Activated CD8-positive, alpha-beta memory T cell treated with anti-CD3 and anti-CD28 coated beads, Interleukin-2, amount 50 U/mL, for 24 hours (primary cell): ENCODE measurements around the gene PNMA1.
"Not testable (repeated sequence)": the region's sequence is repeated elsewhere in the genome, so short reads cannot be mapped to it uniquely, and the experiment has no call there.

Source experiments
- DNase-seq: peaks from one replicate; pipeline ENCODE4 v3.0.0-alpha.2; 2020; ENCODE audit errors: extremely low read depth

The PNMA1 gene

DNA sequence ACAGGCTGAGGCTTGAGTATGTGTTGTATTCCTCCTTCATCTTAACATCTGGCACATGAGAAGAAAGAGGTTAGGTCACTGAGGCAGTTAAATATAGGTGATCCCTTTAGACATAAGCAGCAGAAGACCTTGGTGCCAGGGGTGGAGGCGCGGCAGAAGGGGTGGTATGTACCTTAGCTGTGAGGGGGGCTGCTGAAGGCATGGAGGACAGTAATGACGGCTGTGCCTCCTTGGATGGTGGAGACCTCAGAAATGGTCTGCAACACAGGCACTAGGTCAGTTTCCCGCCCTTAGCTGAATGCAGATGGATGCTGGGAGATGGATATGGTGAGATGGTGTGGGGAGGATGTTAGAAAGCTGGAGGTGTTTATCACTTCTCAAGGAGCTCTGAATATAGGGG, 1.5 kb upstream of the PNMA1 start:
- DNase-seq: no peak

DNA sequence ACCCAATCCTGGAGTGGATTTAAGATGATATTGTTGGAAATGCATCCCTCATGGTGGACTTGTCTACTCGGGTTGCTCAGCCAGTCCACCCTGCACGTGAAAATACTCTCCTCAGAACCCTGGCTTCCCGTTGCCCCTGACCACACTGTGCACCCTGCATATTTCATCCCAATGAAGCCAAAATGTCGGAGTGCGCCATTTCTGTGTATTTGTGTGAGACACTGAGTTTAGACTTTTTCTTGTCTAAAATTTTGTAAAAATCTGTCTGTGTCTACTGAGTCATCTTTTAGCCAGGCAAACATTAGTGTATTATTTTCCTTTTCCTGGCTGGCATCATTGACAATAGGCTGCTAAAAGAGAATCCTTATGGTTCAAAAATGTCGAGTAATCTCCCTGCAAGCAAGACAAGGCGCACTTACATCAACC, 485 bp upstream of the PNMA1 start:
- DNase-seq: no peak

DNA sequence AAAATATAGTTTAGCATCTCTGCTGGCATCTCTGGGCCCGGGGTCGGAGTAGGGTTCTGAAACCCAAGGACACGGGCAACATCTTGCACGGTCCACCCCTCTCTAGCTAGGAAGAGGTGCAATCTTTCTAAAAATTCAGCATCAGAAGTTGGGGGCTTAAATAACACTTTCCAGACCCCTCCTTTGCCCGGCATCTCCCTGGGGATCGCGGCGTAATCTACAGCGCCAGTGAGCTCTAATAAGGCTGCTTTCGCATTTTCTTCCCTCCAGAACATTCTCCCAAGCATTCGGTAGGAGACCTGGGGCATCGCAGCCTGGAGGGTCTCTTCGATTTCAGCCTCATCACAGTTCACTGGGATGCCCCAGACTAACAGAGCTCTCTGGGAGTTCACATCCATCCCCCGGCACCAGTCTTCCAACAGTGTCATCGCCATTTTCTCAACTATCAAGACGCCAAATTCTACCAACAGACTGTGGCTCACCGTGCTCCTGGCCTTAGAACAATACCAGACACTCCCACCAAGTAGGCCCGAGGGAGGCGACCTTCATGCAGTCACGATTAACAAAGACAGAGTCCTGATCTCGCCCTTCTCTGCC, 880 bp downstream of the PNMA1 start:
- DNase-seq: no peak

DNA sequence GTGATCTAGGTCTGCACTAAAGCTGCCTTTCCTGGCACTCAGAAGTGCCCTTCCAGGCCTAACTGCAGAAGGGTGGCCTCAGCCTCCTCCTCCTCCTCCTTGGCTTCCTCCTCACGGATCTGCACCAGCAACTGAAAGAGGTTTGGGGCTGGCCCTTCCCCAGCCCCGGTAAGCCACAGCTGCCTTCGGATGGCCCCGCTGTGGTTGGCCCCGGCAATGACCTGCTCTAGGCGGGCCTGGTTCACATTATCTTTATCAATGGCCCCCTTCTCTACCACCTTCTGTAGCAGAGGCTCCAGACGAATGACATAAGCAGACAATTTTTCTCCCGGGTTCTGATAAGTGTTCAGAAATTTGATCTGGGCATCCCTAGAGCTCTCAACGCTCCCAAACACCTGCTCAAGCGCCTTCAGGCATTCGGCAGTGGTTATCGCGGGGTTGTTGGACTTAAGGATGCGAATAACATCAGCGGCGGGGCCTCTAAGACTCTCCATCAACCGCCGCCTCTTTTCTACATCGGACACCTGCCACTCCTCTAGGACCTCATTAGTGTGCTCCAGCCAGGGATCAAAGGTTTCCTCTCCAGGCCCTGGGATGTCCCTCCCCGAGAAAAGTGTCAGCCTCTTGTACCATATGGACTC, 1.5 kb downstream of the PNMA1 start:
- DNase-seq: no peak

DNA sequence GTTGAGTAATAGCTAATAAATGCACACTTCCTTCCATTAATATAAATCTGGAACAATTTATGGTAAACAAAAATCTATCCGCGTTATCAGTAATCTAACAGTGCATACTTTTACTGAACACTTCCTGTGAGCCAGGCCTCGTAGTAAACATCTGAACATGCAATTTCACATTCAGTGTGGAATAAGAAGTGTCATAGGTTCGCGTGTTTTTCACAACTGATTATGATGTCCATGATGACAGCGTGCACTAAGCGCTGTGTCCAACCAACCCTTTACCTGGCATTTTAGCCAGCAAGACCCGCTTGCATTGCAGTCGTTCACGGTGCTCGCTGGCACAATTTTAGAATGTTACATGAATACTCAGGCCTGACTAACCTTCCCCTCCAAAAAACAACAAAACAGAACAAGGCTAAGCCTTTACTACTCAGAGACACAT, 2.1 kb downstream of the PNMA1 start:
- DNase-seq: no peak

DNA sequence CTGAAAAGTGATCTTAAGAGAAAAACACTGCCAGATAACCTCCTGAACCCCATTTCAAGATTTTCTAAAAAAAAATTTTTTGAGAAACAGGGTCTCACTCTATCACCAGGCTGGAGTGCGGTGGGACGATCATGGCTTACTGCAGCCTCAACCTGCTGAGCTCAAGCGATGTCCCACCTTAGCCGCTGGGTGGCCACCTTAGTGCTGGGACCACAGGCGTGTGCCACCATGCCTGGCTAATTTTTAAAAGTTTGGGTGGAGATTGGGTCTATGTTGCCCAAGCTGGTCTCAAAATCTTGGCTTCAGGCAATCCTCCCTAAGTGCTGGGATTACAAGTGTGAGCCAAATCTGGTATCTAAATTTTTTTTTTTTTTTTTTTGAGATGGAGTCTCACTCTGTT, 3.4 kb downstream of the PNMA1 start:
- no peak for DNase-seq

DNA sequence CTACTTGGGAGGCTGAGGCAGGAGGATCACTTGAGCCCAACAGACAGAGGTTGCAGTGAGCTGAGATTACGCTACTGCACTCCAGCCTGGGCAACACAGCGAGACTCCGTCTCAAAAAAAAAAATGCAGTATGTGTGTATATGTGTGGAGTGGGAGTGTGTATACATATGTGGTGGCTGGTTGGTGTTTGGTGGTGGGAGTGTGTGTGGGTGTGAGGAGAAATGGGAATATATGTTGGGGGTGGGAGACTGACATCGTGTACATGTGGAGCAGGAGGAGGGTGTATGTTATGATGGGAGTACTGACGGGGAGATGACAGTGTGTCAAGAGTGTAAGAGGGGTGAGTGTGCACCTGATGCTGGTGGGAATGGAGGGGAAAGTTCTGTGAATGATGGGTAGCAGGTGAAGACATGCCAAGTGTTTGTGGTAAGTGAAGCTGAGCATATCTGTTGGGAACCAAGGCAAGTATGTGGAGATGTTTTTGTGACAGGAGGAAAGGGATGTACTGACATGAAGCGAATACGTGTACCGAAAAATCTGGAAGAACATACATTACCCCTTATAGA, 4.2 kb downstream of the PNMA1 start:
- DNase-seq: no peak

DNA sequence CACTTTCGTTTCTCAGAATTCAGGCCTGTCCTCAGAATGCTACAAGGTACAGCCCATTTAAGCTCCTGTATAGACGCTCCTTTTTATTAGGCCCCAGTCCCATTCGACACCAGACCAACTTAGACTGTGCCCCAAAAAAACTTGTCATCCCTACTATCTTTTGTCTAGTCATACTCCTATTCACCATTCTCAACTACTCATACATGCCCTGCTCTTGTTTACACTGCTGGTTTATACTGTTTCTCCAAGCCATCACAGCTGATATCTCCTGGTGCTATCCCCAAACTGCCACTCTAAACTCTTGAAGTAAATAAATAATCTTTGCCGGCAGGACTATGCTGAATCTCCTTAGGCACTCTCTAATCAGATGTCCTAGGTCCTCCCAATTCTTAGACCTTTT, 6.1 kb downstream of the PNMA1 start:
- DNase-seq: not testable (repeated sequence)

DNA sequence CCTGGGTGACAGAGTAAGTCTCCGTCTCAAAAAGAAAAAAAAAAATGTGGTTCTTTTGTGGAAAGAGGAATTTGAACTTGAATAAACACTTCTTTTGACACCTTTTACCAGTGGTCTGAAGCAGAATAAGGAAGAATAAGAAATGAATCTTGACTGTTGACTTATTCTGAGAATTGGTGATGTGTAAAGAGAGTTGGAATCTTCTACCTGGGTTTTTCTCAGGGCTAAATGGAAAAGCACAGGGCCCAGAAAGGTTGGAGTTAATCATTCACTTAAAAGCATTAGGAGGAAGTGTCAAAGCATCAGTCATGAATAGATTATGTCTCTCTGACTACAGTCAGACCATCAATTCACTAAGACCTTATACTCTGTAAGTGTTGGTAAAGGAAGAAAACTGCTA, 13.9 kb downstream of the PNMA1 start:
- no peak for DNase-seq

DNA sequence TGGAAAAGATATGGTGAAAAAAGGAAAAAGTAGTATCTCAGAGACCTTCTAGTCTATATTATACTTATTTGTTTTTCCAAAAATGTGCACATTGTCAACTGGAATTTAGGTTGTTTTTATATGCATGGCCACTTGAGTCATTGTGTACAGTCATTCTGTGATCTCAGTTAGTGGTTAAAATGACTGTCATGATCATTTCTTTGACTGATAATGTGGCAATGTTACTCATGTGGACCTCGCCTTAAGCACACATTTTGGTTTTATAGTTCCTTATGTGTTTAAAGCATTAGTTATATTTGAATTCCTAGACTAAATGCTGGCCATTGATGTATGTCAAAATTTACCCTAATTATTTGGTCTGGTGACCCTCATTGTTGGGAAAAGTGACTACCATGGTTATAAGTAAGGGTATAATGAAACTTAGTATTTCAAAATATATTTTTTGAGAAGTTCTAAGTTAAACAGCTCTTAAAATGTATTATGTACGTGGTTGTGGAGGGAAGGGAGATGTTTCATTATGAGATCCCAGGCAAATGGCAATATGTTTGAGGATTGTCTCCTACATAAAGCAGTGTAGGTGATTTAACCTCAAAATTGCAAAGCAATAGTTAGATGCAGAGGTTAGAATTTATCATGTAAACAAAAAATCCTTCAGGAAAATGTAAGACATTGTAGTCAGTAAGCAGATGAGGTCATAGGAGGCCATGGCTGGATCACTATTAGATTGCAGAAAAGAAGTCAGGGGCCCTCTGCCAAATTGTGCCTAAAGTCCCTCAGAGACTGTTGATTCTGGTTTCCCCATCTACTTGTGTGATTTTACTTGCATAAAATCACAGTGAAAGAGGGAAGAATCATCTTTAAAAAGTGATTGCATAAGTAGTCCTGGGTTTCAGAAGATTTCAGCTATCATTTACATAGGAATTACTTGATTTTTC, 17.5 kb downstream of the PNMA1 start:
- DNase-seq: no peak

DNA sequence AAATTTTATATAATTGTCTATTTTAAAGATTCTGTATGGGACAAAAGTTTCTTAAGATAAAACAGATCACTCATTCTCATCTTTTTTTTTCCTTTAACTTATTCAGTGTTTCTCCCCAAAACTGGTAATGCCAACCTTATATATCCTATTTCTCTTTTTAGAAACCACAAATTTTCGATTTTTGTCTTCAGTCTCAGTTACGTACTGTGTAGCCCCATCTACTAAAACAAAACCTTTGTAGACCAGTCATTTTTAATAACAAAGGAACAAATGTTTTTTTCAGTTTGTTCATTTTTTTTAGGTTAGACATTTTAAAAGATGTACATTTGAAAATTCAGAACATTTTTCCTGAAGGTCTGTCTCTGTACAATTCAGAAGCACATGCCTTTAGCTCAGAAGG, 18.2 kb downstream of the PNMA1 start:
- no peak for DNase-seq

DNA sequence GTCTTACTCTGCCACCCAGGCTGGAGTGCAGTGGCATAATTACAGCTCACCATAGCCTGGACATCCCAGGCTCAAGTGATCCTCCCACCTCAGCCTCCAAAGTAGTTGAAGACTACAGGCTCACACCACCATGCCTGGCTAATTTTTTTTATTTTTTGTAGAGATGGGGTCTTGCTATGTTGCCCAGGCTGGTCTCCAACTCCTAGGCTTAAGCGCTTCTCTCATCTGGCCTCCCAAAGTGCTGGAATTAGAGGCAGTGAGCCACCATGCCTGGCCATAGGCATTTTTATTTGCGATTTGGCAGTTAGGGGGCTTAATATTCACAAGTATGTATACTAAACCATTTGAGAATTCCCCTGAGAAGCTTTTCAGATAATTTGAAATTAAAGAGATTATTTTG, 19.1 kb downstream of the PNMA1 start:
- DNase-seq: no peak

DNA sequence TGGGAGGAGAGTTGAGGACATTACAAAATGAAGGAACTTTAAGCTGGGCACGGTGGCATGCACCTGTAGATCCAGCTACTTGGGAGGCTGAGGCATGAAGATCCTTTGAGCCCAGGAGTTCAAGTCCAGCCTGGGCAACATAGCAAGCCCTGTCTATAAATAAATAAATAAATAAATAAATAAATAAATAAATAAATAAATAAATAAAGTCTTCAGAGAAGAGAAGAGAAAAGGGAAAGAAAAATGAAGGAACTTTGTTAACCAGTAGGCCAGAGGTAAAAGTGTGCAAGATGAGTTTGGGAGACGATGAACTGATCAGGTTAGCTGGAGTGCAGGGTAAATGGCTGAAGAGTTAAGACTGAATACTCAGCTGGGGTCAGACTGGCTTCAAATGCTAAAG, 20.1 kb downstream of the PNMA1 start:
- DNase-seq: no peak

DNA sequence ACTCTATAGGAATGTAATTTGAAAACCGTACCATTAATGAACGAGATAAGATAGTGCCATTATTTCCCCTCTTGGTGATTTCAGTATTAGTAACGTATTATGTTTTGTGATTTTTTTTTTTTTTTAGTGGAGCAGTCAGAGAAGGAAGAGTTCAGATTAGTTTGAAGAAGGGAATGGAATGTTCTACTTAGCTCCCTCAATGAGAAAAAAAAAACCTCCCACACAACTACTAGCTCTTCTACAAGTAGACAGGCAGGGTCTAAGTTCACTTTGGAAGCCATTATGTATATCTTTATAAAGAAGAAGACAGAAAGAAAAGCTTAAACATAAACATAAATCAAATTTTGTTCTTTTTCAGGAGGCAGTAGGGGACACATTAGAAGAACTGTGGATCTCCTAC, 27.3 kb downstream of the PNMA1 start:
- no peak for DNase-seq

DNA sequence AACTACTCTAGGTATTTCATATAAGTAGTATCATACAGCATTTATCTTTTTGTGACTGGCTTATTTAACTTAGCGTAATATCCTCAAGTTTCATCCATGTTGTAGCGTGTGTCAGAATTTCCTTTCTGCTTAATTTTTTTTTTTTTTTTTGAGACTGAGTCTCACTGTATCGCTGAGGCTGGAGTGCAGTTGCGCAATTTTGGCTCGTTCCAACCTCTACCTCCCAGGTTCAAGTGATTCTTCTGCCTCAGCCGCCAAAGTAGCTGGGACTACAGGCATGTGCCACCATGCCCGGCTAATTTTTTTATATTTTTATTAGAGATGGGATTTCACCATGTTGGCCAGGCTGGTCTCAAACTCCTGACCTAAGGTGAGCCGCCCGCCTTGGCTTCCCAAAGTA, 28.9 kb downstream of the PNMA1 start:
- no peak for DNase-seq

DNA sequence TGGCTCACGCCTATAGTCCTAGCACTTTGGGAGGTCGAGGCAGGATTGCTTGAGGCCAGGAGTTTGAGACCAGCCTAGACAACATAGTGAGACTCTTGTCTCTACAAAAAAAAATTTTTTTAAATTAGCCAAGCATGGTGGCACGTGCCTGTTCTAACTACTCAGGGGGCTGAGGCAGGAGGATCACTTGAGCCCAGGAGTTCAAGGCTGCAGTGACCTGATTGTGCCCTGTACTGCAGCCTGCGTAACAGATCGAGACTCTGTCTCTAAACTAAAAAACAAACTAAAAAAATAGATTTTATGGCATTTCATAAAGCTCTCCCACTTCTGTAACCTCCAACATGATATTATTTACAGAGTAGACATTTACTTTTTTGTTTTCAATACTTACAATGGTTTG, 29.6 kb downstream of the PNMA1 start:
- DNase-seq: no peak

DNA sequence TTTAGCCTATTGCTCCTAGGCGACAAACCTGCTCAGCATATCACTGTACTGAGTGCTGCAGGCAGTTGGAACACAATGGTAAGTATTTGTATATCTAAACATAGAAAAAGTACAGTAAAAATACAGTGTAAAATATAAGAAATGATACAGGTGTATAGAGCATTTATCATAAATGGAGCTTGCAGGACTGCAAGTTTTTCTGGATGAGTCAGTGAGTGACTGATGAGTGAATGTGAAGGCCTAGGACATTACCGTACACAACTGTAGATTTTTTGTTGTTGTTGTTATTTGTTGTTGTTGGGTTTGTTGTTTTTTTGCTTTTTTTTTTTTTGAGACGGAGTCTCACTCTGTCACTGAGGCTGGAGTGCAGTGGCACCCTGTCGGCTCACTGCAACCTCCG, 33.4 kb downstream of the PNMA1 start:
- DNase-seq: no peak

DNA sequence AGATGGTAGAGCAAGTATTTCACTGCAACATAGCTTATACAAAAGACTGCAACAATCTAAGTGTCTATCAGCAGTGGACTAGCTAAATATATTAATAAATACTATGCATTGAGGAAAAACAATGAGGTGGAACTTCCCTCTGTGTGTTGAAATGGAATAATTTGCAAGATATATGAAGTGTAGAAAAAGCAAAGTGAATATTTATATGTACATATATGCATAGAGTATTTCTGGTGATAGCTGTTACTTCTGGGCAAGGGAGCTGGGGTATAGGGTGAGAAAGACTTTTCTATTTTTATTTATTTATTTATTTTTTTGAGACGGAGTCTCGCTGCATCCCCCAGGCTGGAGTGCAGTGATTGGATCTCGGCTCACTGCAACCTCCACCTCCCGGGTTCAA, 35.5 kb downstream of the PNMA1 start:
- DNase-seq: no peak

DNA sequence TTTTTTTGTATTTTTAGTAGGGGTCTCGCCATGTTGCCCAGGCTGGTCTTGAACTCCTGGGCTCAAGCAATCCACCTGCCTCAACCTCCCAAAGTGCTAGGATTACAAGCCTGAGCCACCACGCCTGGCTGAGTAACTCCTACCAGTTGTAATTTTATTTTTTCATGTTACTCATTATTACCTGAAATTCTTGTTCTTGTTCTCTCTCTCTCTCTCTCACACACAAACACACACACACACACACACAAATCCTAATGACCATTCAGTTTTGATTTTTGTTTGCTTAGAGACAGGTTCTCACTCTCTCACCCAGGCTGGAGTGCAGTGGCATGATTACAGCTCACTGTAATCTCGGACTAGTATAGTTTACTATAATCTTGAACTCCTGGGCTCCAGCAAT, 39.2 kb downstream of the PNMA1 start:
- no peak for DNase-seq

DNA sequence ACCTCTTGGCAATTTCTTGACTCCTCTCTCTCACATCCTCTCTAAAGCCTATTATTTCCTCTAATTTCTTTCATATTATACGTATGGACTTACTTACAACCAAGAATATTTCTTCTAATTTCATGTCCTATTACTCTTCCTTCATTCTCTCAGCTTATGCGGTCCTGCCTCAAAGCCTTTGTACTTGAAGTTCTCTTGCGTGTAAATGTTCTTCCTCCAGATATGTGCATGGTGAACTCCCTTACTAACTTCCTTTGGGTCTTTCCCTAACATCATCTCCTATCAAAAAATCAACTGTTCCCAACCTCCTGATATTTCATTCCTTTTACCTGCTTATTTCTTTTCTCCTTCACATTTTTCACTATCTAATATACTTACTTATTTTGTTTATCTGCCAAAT, 46.3 kb downstream of the PNMA1 start:
- DNase-seq: no peak

DNA sequence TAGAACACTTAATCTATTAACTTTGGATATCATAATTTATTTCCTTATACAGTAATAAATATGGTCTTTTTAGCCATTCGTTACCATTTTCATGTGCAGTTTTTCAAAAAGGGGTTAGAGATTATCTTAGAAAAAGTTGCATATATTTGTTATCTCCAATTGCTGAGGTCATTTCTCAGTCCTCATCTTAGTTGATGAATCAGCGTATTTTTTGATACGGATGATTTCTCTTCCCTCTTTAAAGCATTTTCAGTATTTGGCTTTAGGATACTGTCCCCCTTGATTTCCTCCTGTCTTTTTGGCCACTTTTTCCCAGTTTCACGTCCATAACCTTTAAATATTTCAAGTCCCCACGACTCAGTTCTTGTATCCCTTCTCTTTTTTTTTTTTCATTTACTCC, 47.6 kb downstream of the PNMA1 start:
- no peak for DNase-seq

DNA sequence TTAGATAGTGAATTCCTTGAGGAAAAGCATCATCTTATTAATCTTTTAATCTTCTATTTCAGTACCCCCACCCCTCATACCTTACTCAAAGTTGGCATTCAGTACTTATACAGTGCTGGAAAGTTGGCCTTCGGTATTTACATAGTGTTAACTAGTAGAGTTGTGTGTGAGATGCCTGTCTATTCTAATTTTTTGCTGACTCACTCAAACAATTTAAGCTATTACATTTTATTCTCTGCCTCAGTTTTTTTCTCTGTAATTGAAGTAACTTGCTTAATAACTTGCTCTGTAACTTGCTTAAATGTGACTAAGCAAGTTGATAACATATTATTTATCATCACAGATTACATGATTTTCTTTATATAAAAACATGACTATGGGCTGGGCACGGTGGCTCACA, 49.1 kb downstream of the PNMA1 start:
- DNase-seq: no peak
